BJ (cell line): Measurements from ENCODE around the gene RNASE12. TPM values are rescaled to one million over a fixed set of nuclear protein-coding genes. Genes with fewer than 3 reads are reported as not detected.

Experiments
- CTCF ChIA-PET: fragments of 350-600 bp; formaldehyde crosslinking; extraction: SDS; loops from one replicate; lab custom pipeline; 2021; ENCODE audit warnings: antibody characterized with exemption, inconsistent platforms; lab: Yijun Ruan, JAX
- POLR2A ChIA-PET: fragments of 300-600 bp; sonication (Branson Sonifier 250); formaldehyde crosslinking; extraction: SDS; loops from one replicate; lab custom pipeline; 2021; ENCODE audit warnings: antibody characterized with exemption; lab: Charles Lee
- DNase-seq: peaks from one replicate; pipeline ENCODE4 v3.0.0-alpha.2; 2011; ENCODE audit warnings: low read depth
- H3K27me3 ChIP-seq: 2 replicates; pipeline ENCODE4 v1.6.0; 2011; ENCODE audit warnings: low read length; ENCODE audit not compliant: control insufficient read depth, insufficient read depth
- H3K36me3 ChIP-seq: 2 replicates; pipeline ENCODE4 v1.5.1; 2011; ENCODE audit warnings: low read length; ENCODE audit not compliant: control insufficient read depth, insufficient read depth
- H3K4me3 ChIP-seq: 2 replicates; pipeline ENCODE4 v1.5.1; 2011; ENCODE audit warnings: low read depth, mild to moderate bottlenecking, control low read depth, low read length
- polyA plus RNA-seq: library from polyadenylated mRNA; depleted of rRNA; stranded (reverse); fragments of >200 nt; gene quantifications from 2 replicates; pipeline ENCODE4 v1.2.3, GENCODE V29; 2011
- TF ChIP-seq, protein P1 (sequence below): IDR thresholded peaks from 2 replicates; pipeline ENCODE4 v1.5.1; 2011; ENCODE audit warnings: low read depth, mild to moderate bottlenecking, control low read depth, inconsistent platforms, low read length, moderate library complexity; ENCODE audit not compliant: insufficient read depth

Gene RNASE12
- polyA plus RNA-seq, 1 experiment: not detected

DNA sequence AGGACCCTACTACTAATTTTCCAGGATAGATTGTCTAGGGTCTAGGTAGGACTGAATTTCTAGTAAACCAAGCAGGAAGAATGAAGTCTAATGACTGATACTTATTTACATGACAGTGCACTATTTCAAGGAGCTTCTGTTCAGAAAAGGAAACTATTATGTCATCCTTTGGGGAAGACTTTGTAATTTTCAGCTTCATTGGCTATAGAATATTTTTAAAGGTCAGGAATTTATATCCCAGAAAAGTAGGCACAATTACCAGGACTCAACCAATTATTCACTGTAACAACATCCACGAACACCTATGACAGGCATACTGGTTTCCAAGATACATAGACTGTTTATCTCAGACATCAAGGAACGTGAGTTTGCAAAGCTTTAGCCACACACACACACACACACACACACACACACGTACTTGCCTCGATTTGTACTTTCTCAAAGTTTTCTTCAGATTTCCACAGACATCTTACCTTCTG lies 27.1 kb upstream of the RNASE12 start:
- ChIA-PET POLR2A (no interaction called here), CTCF (interaction anchor here (1.1 kb wide), 1 partner anchor 63 kb away, joined by 3 read pairs; no protein-coding TSS in a partner anchor)

GRCh38 chr14:20617138-20618003 lies 26.2 kb upstream of the RNASE12 start:
- no peaks in the 10 kb centered on the region for H3K36me3 ChIP-seq
- ChIA-PET POLR2A (no interaction called here), CTCF (interaction anchor here (1.1 kb wide), 1 partner anchor 64 kb away, joined by 3 read pairs; no protein-coding TSS in a partner anchor)
- DNase-seq: no peak
- TF ChIP-seq, protein P1, sequence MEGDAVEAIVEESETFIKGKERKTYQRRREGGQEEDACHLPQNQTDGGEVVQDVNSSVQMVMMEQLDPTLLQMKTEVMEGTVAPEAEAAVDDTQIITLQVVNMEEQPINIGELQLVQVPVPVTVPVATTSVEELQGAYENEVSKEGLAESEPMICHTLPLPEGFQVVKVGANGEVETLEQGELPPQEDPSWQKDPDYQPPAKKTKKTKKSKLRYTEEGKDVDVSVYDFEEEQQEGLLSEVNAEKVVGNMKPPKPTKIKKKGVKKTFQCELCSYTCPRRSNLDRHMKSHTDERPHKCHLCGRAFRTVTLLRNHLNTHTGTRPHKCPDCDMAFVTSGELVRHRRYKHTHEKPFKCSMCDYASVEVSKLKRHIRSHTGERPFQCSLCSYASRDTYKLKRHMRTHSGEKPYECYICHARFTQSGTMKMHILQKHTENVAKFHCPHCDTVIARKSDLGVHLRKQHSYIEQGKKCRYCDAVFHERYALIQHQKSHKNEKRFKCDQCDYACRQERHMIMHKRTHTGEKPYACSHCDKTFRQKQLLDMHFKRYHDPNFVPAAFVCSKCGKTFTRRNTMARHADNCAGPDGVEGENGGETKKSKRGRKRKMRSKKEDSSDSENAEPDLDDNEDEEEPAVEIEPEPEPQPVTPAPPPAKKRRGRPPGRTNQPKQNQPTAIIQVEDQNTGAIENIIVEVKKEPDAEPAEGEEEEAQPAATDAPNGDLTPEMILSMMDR: no peak
- H3K27me3 ChIP-seq: no peaks in the 10 kb centered on the region; the same call in 1 of the 2 replicates
- no peak overlapping the region for H3K4me3 ChIP-seq

More for the DNA sequence above, 27.1 kb upstream of the RNASE12 start:
- TF ChIP-seq, protein P1: no peak
- Histone ChIP-seq H3K4me3 (no peak overlapping the region), H3K36me3 (no peaks in the 10 kb centered on the region), H3K27me3 (no peaks in the 10 kb centered on the region; the same call in 1 of the 2 replicates)
- DNase-seq: no peak

- CTCF ChIA-PET: no interaction called here
Observed at GRCh38 chr14:20615996-20616395, 24.8 kb upstream of the RNASE12 start.

GRCh38 chr14:20614038-20614840 lies 23.1 kb upstream of the RNASE12 start:
- ChIA-PET POLR2A (interaction anchor here (1.0 kb wide), 1 partner anchor 68 kb away, joined by 3 read pairs; no protein-coding TSS in a partner anchor), CTCF (interaction anchor here (0.8 to 2.9 kb wide), 13 partner anchors 8 to 283 kb away, joined by 3 to 15 read pairs (median 6); partner anchors contain the start of genes PARP2 and RNASE4)
- DNase-seq: no peak
- Histone ChIP-seq H3K4me3 (peak overlapping the region; percentile 47), H3K27me3 (no peaks in the 10 kb centered on the region; the same call in 1 of the 2 replicates), H3K36me3 (no peaks in the 10 kb centered on the region)
- TF ChIP-seq, protein P1: no peak

More at GRCh38 chr14:20615996-20616395, 24.8 kb upstream of the RNASE12 start:
- POLR2A ChIA-PET: no interaction called here
- TF ChIP-seq, protein P1: no peak
- DNase-seq: no peak
- Histone ChIP-seq H3K36me3 (no peaks in the 10 kb centered on the region), H3K4me3 (no peak overlapping the region), H3K27me3 (no peaks in the 10 kb centered on the region; the same call in 1 of the 2 replicates)
